HG03139 (cell line): ENCODE results near the gene PAK5.

Experiments used
- ATAC-seq: cut with Tn5 transposase; IDR thresholded peaks from one replicate; pipeline ENCODE4 v1.9.1; 2021; ENCODE audit not compliant: unreplicated experiment

Gene PAK5

GRCh38 chr20:9792674-9793073 lies 46.2 kb downstream of the PAK5 start:
- no peak for ATAC-seq

- ATAC-seq, result no peak
Observed at GRCh38 chr20:9789131-9789530, 49.7 kb downstream of the PAK5 start.

GRCh38 chr20:9775176-9775575 lies 63.7 kb downstream of the PAK5 start:
- ATAC-seq, result no peak

- no peak for ATAC-seq
Observed at GRCh38 chr20:9769954-9770353, 68.9 kb downstream of the PAK5 start.

GRCh38 chr20:9761476-9761875 lies 77.4 kb downstream of the PAK5 start:
- no peak for ATAC-seq

- ATAC-seq, result no peak
Observed at GRCh38 chr20:9759392-9759791, 79.5 kb downstream of the PAK5 start.

GRCh38 chr20:9758752-9759151 lies 80.1 kb downstream of the PAK5 start:
- no peak for ATAC-seq

- no peak for ATAC-seq
Observed at GRCh38 chr20:9756660-9757059, 82.2 kb downstream of the PAK5 start.

- no peak for ATAC-seq
Observed at GRCh38 chr20:9755301-9755700, 83.6 kb downstream of the PAK5 start.

- no peak for ATAC-seq
Observed at GRCh38 chr20:9744551-9744950, 94.3 kb downstream of the PAK5 start.

GRCh38 chr20:9743871-9744270 lies 95.0 kb downstream of the PAK5 start:
- ATAC-seq, result no peak

GRCh38 chr20:9742821-9743220 lies 96.1 kb downstream of the PAK5 start:
- ATAC-seq, result no peak

- ATAC-seq, result no peak
Observed at GRCh38 chr20:9741996-9742395, 96.9 kb downstream of the PAK5 start.

GRCh38 chr20:9740486-9740885 lies 98.4 kb downstream of the PAK5 start:
- no peak for ATAC-seq

- ATAC-seq, result no peak
Observed at GRCh38 chr20:9739991-9740390, 98.9 kb downstream of the PAK5 start.

- no peak for ATAC-seq
Observed at GRCh38 chr20:9736373-9736772, 102.5 kb downstream of the PAK5 start.

- no peak for ATAC-seq
Observed at GRCh38 chr20:9723501-9724202, 115.2 kb downstream of the PAK5 start.

GRCh38 chr20:9711872-9712271 lies 127.0 kb downstream of the PAK5 start:
- ATAC-seq, result no peak

- ATAC-seq, result no peak
Observed at GRCh38 chr20:9710685-9711084, 128.2 kb downstream of the PAK5 start.

GRCh38 chr20:9705722-9706476 lies 133.0 kb downstream of the PAK5 start:
- no peak for ATAC-seq

- no peak for ATAC-seq
Observed at GRCh38 chr20:9699181-9699580, 139.7 kb downstream of the PAK5 start.

GRCh38 chr20:9689041-9689440 lies 149.8 kb downstream of the PAK5 start:
- ATAC-seq, result no peak

GRCh38 chr20:9686866-9687265 lies 152.0 kb downstream of the PAK5 start:
- ATAC-seq, result no peak
